Lung microvascular endothelial cell (primary cell): ENCODE data around the gene CLCN7. TPM values are rescaled to one million over a fixed set of nuclear protein-coding genes. Genes with fewer than 3 reads are reported as not detected.
"Not testable (repeated sequence)": the region's sequence is repeated elsewhere in the genome, so short reads cannot be mapped to it uniquely, and the experiment has no call there.

Experiments
- DNase-seq, 2 donors: peaks; one replicate each; pipeline versions ENCODE4 v3.0.0 to v3.0.0-alpha.2; 2010; ENCODE audit warnings: low read depth in 2 of 2
- total RNA-seq: library from RNA; depleted of rRNA; stranded (reverse); fragments of >200 nt; gene quantifications from 2 replicates; pipeline ENCODE4 v1.2.1, GENCODE V29; 2014

CLCN7 gene
- total RNA-seq, 1 donor from 2014 or later = 69.8 TPM

- DNase-seq = no peak
These were observed 28.3 kb downstream of the CLCN7 start for GRCh38 chr16:1446296-1447080.

DNA sequence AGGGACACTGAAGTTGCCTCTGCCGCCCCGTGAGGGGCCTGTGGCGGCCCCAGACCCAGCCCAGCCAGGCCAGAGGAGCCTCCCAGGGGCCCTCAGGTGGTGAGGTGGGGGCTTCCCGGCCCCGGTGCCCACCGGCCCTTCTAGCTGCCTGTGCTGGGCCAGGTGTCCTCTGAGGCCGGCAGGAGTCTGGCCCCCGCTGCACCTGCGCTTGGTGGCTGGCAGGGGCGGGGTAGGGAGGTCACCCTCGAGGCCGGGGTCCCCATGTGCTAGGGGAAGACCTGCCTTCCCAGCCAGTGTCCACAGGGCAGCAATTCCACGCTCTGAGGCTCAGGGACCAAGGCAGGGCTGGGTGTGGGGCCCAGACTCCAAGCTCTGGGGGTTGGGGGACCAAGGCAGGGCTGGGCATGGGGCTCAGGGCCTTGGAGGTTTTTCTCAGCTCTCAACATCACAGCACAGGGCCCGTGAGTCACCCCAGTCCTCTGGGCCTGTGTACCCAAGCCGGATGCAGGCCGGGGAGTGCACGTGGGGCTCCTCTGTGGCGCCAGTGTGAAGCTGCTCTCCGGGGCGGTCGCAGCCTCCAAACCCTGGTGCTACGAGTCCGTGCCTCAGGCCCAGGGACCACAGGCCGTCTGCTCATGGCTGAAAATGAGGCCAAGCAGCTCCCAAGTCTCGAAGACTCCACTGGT is 29.2 kb downstream of the CLCN7 start:
- no peak for DNase-seq

DNA sequence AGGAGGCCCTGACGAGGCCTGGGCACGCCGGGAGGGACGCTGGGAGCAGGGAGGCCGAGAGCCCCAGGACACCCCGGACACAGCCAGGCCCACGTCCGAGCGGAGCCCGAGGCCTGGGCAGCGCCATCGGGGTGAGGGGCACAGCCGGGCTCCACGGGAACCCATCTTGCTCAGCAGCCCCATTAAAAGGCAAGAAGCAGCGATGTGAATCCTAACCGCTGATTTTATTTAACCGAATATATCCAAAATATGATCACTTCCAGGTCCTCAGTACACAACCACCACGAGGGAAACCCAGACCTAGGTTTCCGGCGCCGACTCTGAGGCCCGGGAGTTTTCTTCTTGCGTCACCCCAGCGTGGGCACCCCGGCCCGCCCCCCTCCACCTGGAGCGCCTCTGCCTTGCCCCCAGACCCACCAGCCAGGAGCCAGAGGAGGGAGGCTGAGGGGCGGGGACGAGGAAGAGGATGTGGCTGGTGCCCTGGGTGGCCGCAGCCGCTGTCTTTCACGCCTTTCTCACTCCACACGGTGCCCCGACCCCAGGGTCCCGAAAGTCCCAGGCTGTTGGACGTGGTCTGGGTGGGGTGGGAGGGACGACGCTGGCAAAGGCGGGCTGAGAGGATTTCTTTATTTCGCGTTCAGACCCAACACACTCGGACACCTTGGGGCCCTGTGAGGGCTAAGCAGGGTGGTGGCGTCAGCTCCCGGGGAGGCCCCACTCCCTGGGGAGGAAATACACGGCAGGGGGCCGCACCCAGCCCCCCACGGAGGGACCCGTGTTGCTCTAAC is 29.9 kb downstream of the CLCN7 start:
- no peak for DNase-seq

GRCh38 chr16:1443980-1444729 is 30.7 kb downstream of the CLCN7 start, which contains the start of gene CCDC154:
Gene CCDC154 (minus strand): TSS chr16:1444556. CDS start chr16:1444322, 234 bp downstream.
- no peak for DNase-seq

DNA sequence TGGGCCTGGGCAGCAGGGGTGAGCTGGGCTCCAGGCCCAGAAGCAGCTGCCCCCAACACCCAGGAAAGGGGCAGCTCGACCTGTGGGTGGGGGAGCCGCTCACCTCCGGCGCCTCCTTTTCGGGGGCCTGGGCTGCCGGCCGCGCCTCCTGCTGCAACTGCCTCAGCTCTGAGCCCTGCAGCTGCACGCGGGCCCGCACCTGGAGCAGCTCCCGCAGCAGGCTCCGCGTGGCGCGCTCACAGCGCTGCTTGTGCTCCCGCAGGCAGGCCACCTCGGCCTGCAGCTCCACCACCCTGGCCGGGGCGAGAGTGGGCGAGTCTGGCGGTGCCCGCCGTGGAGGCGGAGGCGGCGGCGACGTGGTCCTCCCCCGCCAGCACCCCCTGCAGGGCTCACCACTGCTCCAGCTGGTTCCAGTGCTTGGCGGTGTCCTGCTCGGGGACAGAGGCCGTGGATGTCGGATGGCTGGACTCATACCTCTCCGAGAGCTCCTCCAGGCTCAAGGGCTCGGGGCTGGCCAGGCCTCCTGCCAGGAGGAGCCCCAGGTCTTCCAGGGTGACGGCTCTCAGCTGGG is 31.3 kb downstream of the CLCN7 start:
- DNase-seq = no peak

DNA sequence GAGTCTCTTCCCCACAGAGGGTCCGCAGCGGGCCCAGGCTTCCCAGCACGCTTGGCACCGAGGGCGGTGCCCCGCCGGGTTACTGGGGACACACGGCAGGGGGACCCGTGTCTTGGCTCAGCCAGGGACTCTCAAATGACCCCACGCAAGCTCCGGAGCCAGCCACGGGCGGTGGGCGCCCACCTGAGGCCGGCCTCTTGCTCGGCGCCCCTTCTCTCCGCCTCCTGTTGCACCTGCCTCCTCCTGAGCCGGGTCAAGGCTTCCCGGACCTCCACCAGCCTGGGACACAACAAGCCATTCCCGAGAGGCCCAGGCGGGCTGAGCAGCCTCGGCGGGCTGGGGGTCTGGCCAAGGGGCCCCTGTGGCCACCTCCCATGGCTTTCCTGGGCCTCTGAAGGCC is 32.1 kb downstream of the CLCN7 start:
- DNase-seq = no peak

GRCh38 chr16:1441391-1441829 is 33.4 kb downstream of the CLCN7 start:
- no peak for DNase-seq

DNA sequence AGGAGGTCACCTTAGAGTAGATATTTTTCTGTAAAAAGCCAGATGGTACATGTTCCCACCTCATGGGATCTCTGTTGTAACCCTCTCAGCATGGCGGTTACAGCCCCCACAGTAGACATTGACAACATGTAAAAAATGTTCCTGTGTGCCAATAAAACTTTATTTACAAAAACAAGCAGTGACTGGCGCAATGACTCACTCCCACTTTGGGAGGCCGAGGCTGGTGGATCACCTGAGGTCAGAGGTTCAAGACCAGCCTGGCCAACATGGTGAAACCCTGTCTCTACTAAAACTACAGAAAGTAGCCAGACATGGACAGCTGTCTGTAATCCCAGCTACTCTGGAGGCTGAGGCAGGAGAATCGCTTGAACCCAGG is 35.1 kb downstream of the CLCN7 start:
- not testable (repeated sequence) for DNase-seq

- no peak for DNase-seq
These were observed 35.6 kb downstream of the CLCN7 start for GRCh38 chr16:1439058-1439698.

DNA sequence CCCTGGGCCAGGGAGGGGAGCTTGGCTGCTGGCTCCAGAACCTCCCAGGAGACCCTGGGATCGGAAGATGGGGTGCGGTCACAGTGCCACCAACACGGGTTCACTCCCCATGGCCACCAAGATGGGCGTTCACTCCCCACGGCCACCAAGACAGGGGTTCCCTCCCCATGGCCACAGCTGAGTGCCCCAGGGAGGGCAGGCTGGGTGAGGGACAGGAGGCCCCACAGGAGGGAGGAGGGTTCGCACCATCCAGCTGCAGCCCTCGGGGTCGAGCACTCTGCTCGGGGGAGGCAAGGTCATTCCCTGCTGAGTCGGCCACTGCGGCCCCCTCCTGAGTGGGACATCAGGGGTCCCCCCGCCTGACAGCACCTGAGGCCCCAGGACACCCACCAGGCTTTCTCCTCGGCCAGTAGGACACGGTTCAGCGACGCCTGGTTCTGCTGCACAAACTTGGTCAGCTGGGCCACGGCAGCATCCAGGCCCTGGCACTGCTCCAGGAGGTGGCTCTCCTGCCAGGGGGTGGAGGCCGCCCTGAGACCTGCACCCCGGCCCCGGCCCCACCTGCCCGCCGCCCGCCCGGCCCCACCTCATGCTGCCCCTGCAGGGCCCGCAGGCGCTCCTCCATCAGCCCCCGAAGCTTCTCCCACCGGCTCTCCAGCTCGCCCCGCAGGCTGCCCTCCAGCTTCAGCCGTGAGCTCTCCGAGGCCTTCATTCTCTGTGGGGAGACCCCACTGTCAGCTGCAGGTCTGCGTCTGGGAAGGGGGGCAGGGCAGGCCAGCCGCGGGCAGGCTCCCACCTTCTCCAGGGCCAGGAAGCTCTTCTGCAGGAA is 36.4 kb downstream of the CLCN7 start:
- no peak for DNase-seq

- DNase-seq = no peak
These were observed 37.2 kb downstream of the CLCN7 start for GRCh38 chr16:1437606-1438005.

- DNase-seq = no peak
These were observed 38.0 kb downstream of the CLCN7 start for GRCh38 chr16:1436731-1437355.

GRCh38 chr16:1435921-1436697 is 38.7 kb downstream of the CLCN7 start:
- DNase-seq = no peak

- DNase-seq = no peak
These were observed 39.9 kb downstream of the CLCN7 start for GRCh38 chr16:1434644-1435592.

- no peak for DNase-seq
These were observed 41.1 kb downstream of the CLCN7 start for GRCh38 chr16:1433756-1434155.

GRCh38 chr16:1433263-1433560 is 41.6 kb downstream of the CLCN7 start:
- no peak for DNase-seq
